Activated CD4-positive, alpha-beta T cell treated with anti-CD3 and anti-CD28 coated beads for 4 hours (primary cell): ENCODE data around the gene CXCR4.

Experiments
- DNase-seq, 2 donors: peaks; one replicate each; pipeline ENCODE4 v3.0.0-alpha.2; 2020

CXCR4 gene

GRCh38 chr2:136117909-136118818 lies at the start of gene CXCR4:
Gene CXCR4, minus strand, starts transcription at chr2:136118149. Its CDS starts 89 bp downstream, at chr2:136118060.
- DNase-seq, result peak; percentile 86 to 87

- no peak for DNase-seq
Observed at GRCh38 chr2:136164280-136164776, 46.4 kb upstream of the CXCR4 start.

- no peak for DNase-seq
Observed at GRCh38 chr2:136162438-136162837, 44.5 kb upstream of the CXCR4 start.

- no peak for DNase-seq
Observed at GRCh38 chr2:136156411-136156810, 38.5 kb upstream of the CXCR4 start.

- no peak for DNase-seq
Observed at GRCh38 chr2:136154384-136154783, 36.4 kb upstream of the CXCR4 start.

GRCh38 chr2:136151021-136151971 lies 33.3 kb upstream of the CXCR4 start:
- DNase-seq, result no peak

GRCh38 chr2:136149011-136149410 lies 31.1 kb upstream of the CXCR4 start:
- DNase-seq, result no peak

GRCh38 chr2:136146564-136146963 lies 28.6 kb upstream of the CXCR4 start:
- no peak for DNase-seq

GRCh38 chr2:136143603-136144451 lies 25.9 kb upstream of the CXCR4 start:
- DNase-seq, result no peak

GRCh38 chr2:136141510-136142149 lies 23.7 kb upstream of the CXCR4 start:
- no peak for DNase-seq

- no peak for DNase-seq
Observed at GRCh38 chr2:136139631-136140030, 21.7 kb upstream of the CXCR4 start.

- DNase-seq, result no peak
Observed at GRCh38 chr2:136137982-136138381, 20.0 kb upstream of the CXCR4 start.

- DNase-seq, result no peak
Observed at GRCh38 chr2:136136931-136137330, 19.0 kb upstream of the CXCR4 start.

GRCh38 chr2:136135921-136136906 lies 18.3 kb upstream of the CXCR4 start:
- DNase-seq, result peak; percentile 66 to 70

GRCh38 chr2:136135462-136135861 lies 17.5 kb upstream of the CXCR4 start:
- DNase-seq, result no peak

GRCh38 chr2:136134126-136134525 lies 16.2 kb upstream of the CXCR4 start:
- peak; percentile 49 to 53 for DNase-seq

- no peak for DNase-seq
Observed at GRCh38 chr2:136133586-136133985, 15.6 kb upstream of the CXCR4 start.

GRCh38 chr2:136133176-136133575 lies 15.2 kb upstream of the CXCR4 start:
- no peak for DNase-seq

- no peak for DNase-seq
Observed at GRCh38 chr2:136132825-136133155, 14.8 kb upstream of the CXCR4 start.

- DNase-seq, result peak; percentile 58 to 60
Observed at GRCh38 chr2:136131961-136132824, 14.2 kb upstream of the CXCR4 start.
